HG03095 (cell line): ENCODE measurements around the gene BBS2.

Source experiments
- ATAC-seq: cut with Tn5 transposase; IDR thresholded peaks from one replicate; pipeline ENCODE4 v1.9.1; 2021; ENCODE audit warnings: moderate library complexity; ENCODE audit not compliant: unreplicated experiment

BBS2 gene

GRCh38 chr16:56436258-56436657, 83.6 kb downstream of the BBS2 start:
- ATAC-seq = no peak
